ENCODE data around the gene SKA3. TPM values are rescaled to one million over a fixed set of nuclear protein-coding genes. Genes with fewer than 3 reads are reported as not detected.

SKA3 gene
- 3.0 and 4.2 TPM in 2 replicates for total RNA-seq

GRCh38 chr13:21176215-21176981, at the start of gene SKA3, which contains the start of gene MRPL57:
TSS of gene SKA3 (minus strand) at chr13:21176552. CDS start at chr13:21176477, 75 bp downstream.
TSS of gene MRPL57 (plus strand) at chr13:21176658. CDS start at chr13:21176917, 259 bp downstream.

Other genes with a start within 250 kb of the SKA3 start
- 19.9 and 28.8 TPM in 2 replicates for gene LATS2, start 115.0 kb downstream of the SKA3 start, total RNA-seq
- gene SAP18, start 36.4 kb downstream of the SKA3 start, total RNA-seq, result 36.8 and 47.6 TPM in 2 replicates
- 19.0 and 19.1 TPM in 2 replicates for gene MRPL57, start 106 bp upstream of the SKA3 start, total RNA-seq